Measurements from ENCODE around the gene MXD3. TPM values are rescaled to one million over a fixed set of nuclear protein-coding genes. Genes with fewer than 3 reads are reported as not detected.
A peak's percentile ranks its signal among the peaks of the same experiment; 100 is the strongest.

MXD3 gene
- total RNA-seq, 2 experiments from 2014 or later: 5.8 to 7.5 TPM

DNA sequence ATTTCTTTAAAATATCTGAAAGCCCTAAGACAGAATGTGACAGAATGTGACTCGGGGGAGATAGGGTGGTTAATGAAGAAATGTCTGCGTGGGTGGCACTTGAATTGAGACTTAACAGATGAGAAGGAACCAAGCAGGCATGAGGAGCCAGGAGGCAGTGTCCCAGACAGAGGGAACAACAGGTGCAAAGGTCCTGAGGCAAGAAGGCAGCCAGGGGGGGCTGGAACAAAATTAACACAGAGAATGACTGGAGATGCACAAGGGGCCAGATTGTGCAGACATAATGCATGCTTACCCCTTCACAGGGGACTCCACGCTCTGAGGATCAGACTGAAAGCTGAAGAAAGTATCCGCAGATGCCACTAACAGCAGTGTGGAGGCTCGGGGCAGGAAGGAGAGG is 38.1 kb upstream of the MXD3 start:
- POLR2A ChIA-PET: no interaction called here
- DNase-seq: no peak
- H3K27ac ChIP-seq (ENCODE audit: low read depth in 1 of 2, low read length in 2 of 2): no peak overlapping the region

DNA sequence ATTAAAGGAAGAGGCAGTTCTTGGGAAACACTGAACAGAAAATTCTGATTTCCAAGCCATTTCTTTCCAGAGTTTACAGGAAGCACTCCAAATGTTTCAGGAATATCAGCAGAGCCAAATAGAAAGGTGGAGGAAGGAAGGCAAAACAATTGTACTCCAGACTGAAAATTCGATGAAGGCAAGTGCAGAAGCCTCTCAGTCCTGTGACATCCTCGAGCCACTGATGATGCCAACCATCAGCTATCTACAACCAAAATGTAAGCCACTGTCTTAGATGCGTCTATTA is 37.6 kb upstream of the MXD3 start:
- no peak for TF ChIP-seq CTCF (IDR thresholded peaks at IDR 0.05)
- ChIA-PET CTCF (interaction anchor here (1.6 kb wide), 1 partner anchor 41 kb away, joined by 5 read pairs; no protein-coding TSS in a partner anchor), POLR2A (interaction anchor here (0.7 kb wide), 1 partner anchor 22 kb away, joined by 3 read pairs; no protein-coding TSS in a partner anchor)
- ATAC-seq (ENCODE audit: poor library complexity) (no peak), DNase-seq (no peak)
- Histone ChIP-seq H3K27me3 (ENCODE audit: control insufficient read depth in 1 of 2, insufficient read depth in 2 of 2, low read length in 2 of 2) (no peaks in the 10 kb centered on the region), H3K4me1 (ENCODE audit: insufficient read depth, low read length) (peaks cover 44% of the 10 kb centered on the region), H3K9me3 (ENCODE audit: control insufficient read depth in 1 of 2, insufficient read depth in 1 of 2, low read length in 2 of 2) (no peaks in the 10 kb centered on the region), H3K4me3 (ENCODE audit: low read length) (no peak overlapping the region), H3K36me3 (ENCODE audit: insufficient read depth, low read length) (peaks cover 33% of the 10 kb centered on the region), H3K27ac (ENCODE audit: low read depth in 1 of 2, low read length in 2 of 2) (no peak overlapping the region)
- Mint-ChIP-seq H3K9me3 (no peaks in the 10 kb centered on the region), H3K27ac (peak overlapping the region; percentile 98), H3K36me3 (ENCODE audit: low read depth) (peaks cover 50% of the 10 kb centered on the region), H3K4me1 (ENCODE audit: low read depth) (peaks cover 55% of the 10 kb centered on the region), H3K4me3 (peak overlapping the region; percentile 95), H3K27me3 (no peaks in the 10 kb centered on the region)
- intact Hi-C loops (cut with DNase I, micrococcal nuclease): no loop called here

More for the DNA sequence above, 38.1 kb upstream of the MXD3 start:
- peak overlapping the region; percentile 98 for H3K27ac Mint-ChIP-seq
- H3K36me3 Mint-ChIP-seq (ENCODE audit: low read depth): peaks cover 50% of the 10 kb centered on the region
- H3K27me3 ChIP-seq (ENCODE audit: control insufficient read depth in 1 of 2, insufficient read depth in 2 of 2, low read length in 2 of 2): no peaks in the 10 kb centered on the region
- H3K27me3 Mint-ChIP-seq: no peaks in the 10 kb centered on the region
- ATAC-seq (ENCODE audit: poor library complexity): no peak
- H3K4me3 Mint-ChIP-seq: peak overlapping the region; percentile 95
- no peaks in the 10 kb centered on the region for H3K9me3 Mint-ChIP-seq
- peaks cover 32% of the 10 kb centered on the region for H3K36me3 ChIP-seq (ENCODE audit: insufficient read depth, low read length)
- H3K4me1 ChIP-seq (ENCODE audit: insufficient read depth, low read length): peaks cover 46% of the 10 kb centered on the region
- intact Hi-C loops (cut with DNase I, micrococcal nuclease): loop anchor here in 1 of 2 experiments (5.0 to 10.0 kb wide), 3 partner anchors 217 to 965 kb away; partner anchors contain the start of genes HIGD2A, NHP2, NOP16 and NSD1
- peaks cover 60% of the 10 kb centered on the region for H3K4me1 Mint-ChIP-seq (ENCODE audit: low read depth)
- no peaks in the 10 kb centered on the region for H3K9me3 ChIP-seq (ENCODE audit: control insufficient read depth in 1 of 2, insufficient read depth in 1 of 2, low read length in 2 of 2)
- CTCF ChIA-PET: interaction anchor here (1.2 to 1.6 kb wide), 2 partner anchors 31 to 41 kb away, joined by 4 to 5 read pairs; no protein-coding TSS in a partner anchor
- H3K4me3 ChIP-seq (ENCODE audit: low read length): no peak overlapping the region
- TF ChIP-seq CTCF (IDR thresholded peaks at IDR 0.05): no peak

GRCh38 chr5:177347699-177348098 is 36.0 kb upstream of the MXD3 start:
- H3K36me3 ChIP-seq (ENCODE audit: insufficient read depth, low read length): peaks cover 44% of the 10 kb centered on the region
- TF ChIP-seq CTCF (IDR thresholded peaks at IDR 0.05): no peak
- Mint-ChIP-seq H3K4me3 (no peak overlapping the region), H3K36me3 (ENCODE audit: low read depth) (peaks cover 58% of the 10 kb centered on the region), H3K9me3 (no peaks in the 10 kb centered on the region), H3K27ac (no peak overlapping the region), H3K27me3 (no peaks in the 10 kb centered on the region), H3K4me1 (ENCODE audit: low read depth) (peaks cover 60% of the 10 kb centered on the region)
- POLR2A ChIA-PET: interaction anchor here (1.2 kb wide), 1 partner anchor 25 kb away, joined by 3 read pairs; no protein-coding TSS in a partner anchor
- CTCF ChIA-PET: interaction anchor here (1.5 kb wide), 1 partner anchor 38 kb away, joined by 3 read pairs; no protein-coding TSS in a partner anchor
- ATAC-seq (ENCODE audit: poor library complexity) (no peak), DNase-seq (no peak)
- no peak overlapping the region for H3K4me3 ChIP-seq (ENCODE audit: low read length)
- H3K9me3 ChIP-seq (ENCODE audit: control insufficient read depth in 1 of 2, insufficient read depth in 1 of 2, low read length in 2 of 2): no peaks in the 10 kb centered on the region
- intact Hi-C loops (cut with DNase I, micrococcal nuclease): no loop called here
- H3K27me3 ChIP-seq (ENCODE audit: control insufficient read depth in 1 of 2, insufficient read depth in 2 of 2, low read length in 2 of 2): no peaks in the 10 kb centered on the region
- peaks cover 44% of the 10 kb centered on the region for H3K4me1 ChIP-seq (ENCODE audit: insufficient read depth, low read length)
- H3K27ac ChIP-seq (ENCODE audit: low read depth in 1 of 2, low read length in 2 of 2): no peak overlapping the region

All from CD4-positive, alpha-beta T cell (primary cell).